HepG2 (cell line): ENCODE results near the gene LIPC. TPM values are rescaled to one million over a fixed set of nuclear protein-coding genes. Genes with fewer than 3 reads are reported as not detected.

Source experiments
- ATAC-seq: fragments of 200-7000 bp; cut with Tn5 transposase; 3 replicates; pipeline ENCODE4 v1.9.1; 2020; ENCODE audit warnings: mild to moderate bottlenecking, moderate library complexity
- BruUV-seq: library from RNA; stranded (reverse); fragments of 400-500 nt; replicated peaks from 2 replicates; lab custom pipeline; 2021; lab: Mats Ljungman, UMichigan
- CTCF ChIA-PET: fragments of 300-600 bp; formaldehyde crosslinking; extraction: SDS; loops from one replicate; lab custom pipeline; 2021; ENCODE audit warnings: low total read pairs, inconsistent platforms, low intra/inter-chr PET ratio; lab: Yijun Ruan, JAX
- POLR2A ChIA-PET: fragments of 350-600 bp; sonication (Branson Sonifier 250); formaldehyde crosslinking; loops from one replicate; lab custom pipeline; 2020; ENCODE audit warnings: antibody characterized with exemption, inconsistent platforms; lab: Yijun Ruan, JAX
- DNase-seq: peaks from one replicate; pipeline ENCODE4 v3.0.0-alpha.2; 2015; ENCODE audit warnings: low spot score
- FAIRE-seq: peaks from 3 replicates; lab custom pipeline; 2011; peaks lifted over from hg19 to GRCh38; lab: Jason Lieb, UNC
- H2AFZ ChIP-seq: one replicate; pipeline ENCODE4 v1.6.1; 2011; ENCODE audit warnings: low read length, inconsistent platforms
- H3K27ac ChIP-seq: fragments of 300-600 bp; 3 replicates; pipeline ENCODE4 v1.8.0; 2011; ENCODE audit warnings: mixed run types, mild to moderate bottlenecking, mixed read lengths, low read length, inconsistent platforms; ENCODE audit not compliant: insufficient read depth; ENCODE audit errors: extremely low read length
- H3K27me3 ChIP-seq, 2 experiments: fragments of 200-600 bp in 1 of 2; 2 replicates in 1 of 2; 3 replicates in 1 of 2; pipeline versions ENCODE4 v1.6.0 to v1.8.0; 2011; ENCODE audit warnings: low read length in 2 of 2, mild to moderate bottlenecking in 2 of 2, moderate library complexity in 2 of 2, inconsistent platforms in 1 of 2; ENCODE audit not compliant: insufficient read depth in 2 of 2, control insufficient read depth in 1 of 2
- H3K36me3 ChIP-seq, 2 experiments: fragments of 200-600 bp in 1 of 2; replicated peaks in 1 of 2; 2 replicates in 1 of 2; 3 replicates in 1 of 2; pipeline versions ENCODE4 v1.5.1 to v1.8.0; 2011; ENCODE audit warnings: low read length in 2 of 2, inconsistent platforms in 1 of 2; ENCODE audit not compliant: insufficient read depth in 2 of 2, control insufficient read depth in 1 of 2
- H3K4me1 ChIP-seq: 2 replicates; pipeline ENCODE4 v1.5.1; 2012; ENCODE audit warnings: low read length, inconsistent platforms; ENCODE audit not compliant: insufficient read depth
- H3K4me2 ChIP-seq: 2 replicates; pipeline ENCODE4 v1.6.0; 2011; ENCODE audit warnings: low read depth, low read length, inconsistent platforms
- H3K4me3 ChIP-seq, 3 experiments: fragments of 200-600 bp in 1 of 3; sonication (generic), shearing (Covaris generic) in 1 of 3; replicated peaks in 1 of 3; 2 replicates each; pipeline ENCODE4 v1.5.1; 2011 to 2016; ENCODE audit warnings: low read length in 3 of 3, inconsistent platforms in 2 of 3, low read depth in 2 of 3, mild to moderate bottlenecking in 2 of 3, control low read depth in 1 of 3, mixed read lengths in 1 of 3; ENCODE audit not compliant: insufficient read depth in 1 of 3
- H3K79me2 ChIP-seq: one replicate; pipeline ENCODE4 v1.6.1; 2011; ENCODE audit warnings: low read length, inconsistent platforms; ENCODE audit not compliant: insufficient read depth
- H3K9ac ChIP-seq: 2 replicates; pipeline ENCODE4 v1.6.0; 2011; ENCODE audit warnings: mild to moderate bottlenecking, low read depth, low read length, inconsistent platforms; ENCODE audit not compliant: insufficient read depth
- H3K9me3 ChIP-seq: 2 replicates; pipeline ENCODE4 v1.5.1; 2012; ENCODE audit warnings: mild to moderate bottlenecking, low read length
- H4K20me1 ChIP-seq: 2 replicates; pipeline ENCODE4 v1.6.0; 2011; ENCODE audit warnings: inconsistent platforms, mild to moderate bottlenecking, low read length, moderate library complexity; ENCODE audit not compliant: insufficient read depth
- CHD2 ChIP-seq: IDR thresholded peaks from 2 replicates; pipeline ENCODE4 v1.6.1; 2011; ENCODE audit warnings: low read depth, low read length, improper control_type of control experiment
- DR1 ChIP-seq: sonication (generic); formaldehyde crosslinking; IDR thresholded peaks from 2 replicates; pipeline ENCODE4 v1.8.0; 2021; ENCODE audit warnings: mild to moderate bottlenecking, missing genetic modification reagents, inconsistent platforms
- HOMEZ ChIP-seq: IDR thresholded peaks from 2 replicates; pipeline ENCODE4 v1.6.1; 2016; ENCODE audit warnings: low read depth
- IKZF1 ChIP-seq: fragments of 450-650 bp; IDR thresholded peaks from 2 replicates; pipeline ENCODE4 v1.7.1; 2016
- KDM6A ChIP-seq: IDR thresholded peaks from 2 replicates; pipeline ENCODE4 v1.6.1; 2016; ENCODE audit warnings: low read depth
- KLF6 ChIP-seq: IDR thresholded peaks from 2 replicates; pipeline ENCODE4 v1.8.0; 2016; ENCODE audit warnings: missing biosample characterization, missing genetic modification reagents
- KLF9 ChIP-seq: IDR thresholded peaks from 2 replicates; pipeline ENCODE4 v1.6.1; 2016; ENCODE audit warnings: low read depth
- KMT2B ChIP-seq: IDR thresholded peaks from 2 replicates; pipeline ENCODE4 v1.6.1; 2016; ENCODE audit warnings: missing genetic modification reagents, missing compliant biosample characterization
- POLR2A ChIP-seq, 2 experiments: IDR thresholded peaks; 2 replicates each; pipeline ENCODE4 v1.6.1; 2011; ENCODE audit warnings: low read depth in 2 of 2, low read length in 2 of 2, mild to moderate bottlenecking in 1 of 2, moderate library complexity in 1 of 2; ENCODE audit not compliant: insufficient read depth in 1 of 2
- RBM39 ChIP-seq: fragments of 200-400 bp; formaldehyde crosslinking; IDR thresholded peaks from one replicate; pipeline ENCODE4 v1.6.1; 2018; ENCODE audit warnings: antibody characterized with exemption, mild to moderate bottlenecking, low read depth, low read length; ENCODE audit not compliant: poor library complexity, severe bottlenecking
- SNRNP70 ChIP-seq: fragments of 200-400 bp; formaldehyde crosslinking; IDR thresholded peaks from 2 replicates; pipeline ENCODE4 v1.6.1; 2017; ENCODE audit warnings: mild to moderate bottlenecking, low read depth, low read length, moderate library complexity
- SOX5 ChIP-seq: IDR thresholded peaks from 2 replicates; pipeline ENCODE4 v1.6.1; 2016; ENCODE audit warnings: borderline replicate concordance
- TRIM24 ChIP-seq: sonication (generic); formaldehyde crosslinking; IDR thresholded peaks from 2 replicates; pipeline ENCODE4 v1.8.0; 2022; ENCODE audit warnings: mild to moderate bottlenecking, missing genetic modification reagents
- ZBTB26 ChIP-seq: IDR thresholded peaks from 2 replicates; pipeline ENCODE4 v1.6.1; 2016; ENCODE audit warnings: missing compliant biosample characterization, missing genetic modification reagents, borderline replicate concordance
- ZMYM4 ChIP-seq: sonication (generic); formaldehyde crosslinking; IDR thresholded peaks from 2 replicates; pipeline ENCODE4 v1.8.1; 2023; ENCODE audit warnings: mild to moderate bottlenecking, missing genetic modification reagents
- ZNF234 ChIP-seq: sonication (generic); formaldehyde crosslinking; conservative IDR thresholded peaks from 2 replicates; pipeline ENCODE4 v1.5.1; 2020; ENCODE audit warnings: mild to moderate bottlenecking, missing genetic modification reagents
- ZNF343 ChIP-seq: sonication (generic); formaldehyde crosslinking; IDR thresholded peaks from 2 replicates; pipeline ENCODE4 v1.4.0; 2020; ENCODE audit warnings: mild to moderate bottlenecking, missing genetic modification reagents
- ZNF772 ChIP-seq: sonication (generic); formaldehyde crosslinking; IDR thresholded peaks from 2 replicates; pipeline ENCODE4 v1.5.0; 2020; ENCODE audit warnings: mild to moderate bottlenecking, missing genetic modification reagents
- WGBS: methylation state at CpG from one replicate; pipeline ENCODE4 v1.1.6; 2017; ENCODE audit warnings: low lambda C conversion rate; 5-methylcytosine and 5-hydroxymethylcytosine counted together
- in situ Hi-C: cut with HindIII; loops from 2 replicates; pipeline ENCODE4 v1.10.0; 2017; ENCODE audit warnings: low pct_unique_long_range_greater_than_20kb; ENCODE audit not compliant: extremely low pct_ligation_motif_present
- intact Hi-C: fragments of 100-400 bp; cut with micrococcal nuclease; formaldehyde crosslinking; loops from one replicate; pipeline ENCODE4 v1.10.0; 2022; ENCODE audit not compliant: unreplicated experiment
- polyA plus RNA-seq, 8 experiments: library from polyadenylated mRNA; depleted of rRNA in 3 of 8; stranded (reverse) in 7 of 8; unstranded in 1 of 8; fragments of >200 nt; fragmentation: Illumina TruSeq in 4 of 8; extraction: Trizol in 4 of 8; gene quantifications; 2 replicates each; pipeline versions ENCODE4 v1.2.1 to v1.2.3, GENCODE V29; 2011 to 2016; ENCODE audit warnings: low read depth in 4 of 8, missing spikeins in 1 of 8, mixed read lengths in 1 of 8; ENCODE audit not compliant: insufficient read depth in 1 of 8
- total RNA-seq, 5 experiments: library from RNA; depleted of rRNA; stranded (reverse); fragments of >200 nt; fragmentation: Illumina TruSeq; extraction: Trizol; gene quantifications; 2 replicates each; pipeline ENCODE4 v1.2.3, GENCODE V29; 2016; ENCODE audit warnings: low read depth in 1 of 5
- TF ChIP-seq, protein P1 (sequence below): sonication (generic); formaldehyde crosslinking; IDR thresholded peaks from 2 replicates; pipeline ENCODE4 v1.5.0; 2020; ENCODE audit warnings: mild to moderate bottlenecking, missing genetic modification reagents
- TF ChIP-seq, protein P2 (sequence below): sonication (generic); formaldehyde crosslinking; IDR thresholded peaks from 2 replicates; pipeline ENCODE4 v1.5.1; 2020; ENCODE audit warnings: mild to moderate bottlenecking, missing genetic modification reagents, borderline replicate concordance

LIPC gene
- total and polyA plus RNA-seq, 2 of the 13 experiments (the other 11 are each of a cell fraction or from before 2014, with no cell fraction given), result 26.0 to 38.0 TPM

- TF ChIP-seq KLF9, result no peak
- no peak for TF ChIP-seq DR1 (CRISPR knock-in tag)
- TF ChIP-seq ZNF343 (CRISPR knock-in tag), result no peak
- no peak for TF ChIP-seq KDM6A
- TF ChIP-seq KLF6 (CRISPR knock-in tag), result no peak
- TF ChIP-seq POLR2A (IDR thresholded peaks at IDR 0.05; ENCODE audit: insufficient read depth in 1 of 2, low read depth in 2 of 2, low read length in 2 of 2), result no peak
- TF ChIP-seq ZBTB26 (CRISPR knock-in tag), result no peak
- TF ChIP-seq SNRNP70, result no peak
Measured at GRCh38 chr15:58594898-58595297, 163.1 kb downstream of the LIPC start (continued).

GRCh38 chr15:58595516-58596263 is 163.9 kb downstream of the LIPC start:
- no peak overlapping the region for H2AFZ ChIP-seq
- 88% methylated on average over 3 of the region's 3 CpGs for WGBS
- no peak overlapping the region for H3K4me3 ChIP-seq
- H3K27ac ChIP-seq, result no peak overlapping the region
- no peaks in the 10 kb centered on the region for H3K79me2 ChIP-seq
- no peaks in the 10 kb centered on the region for H3K9me3 ChIP-seq
- H3K4me1 ChIP-seq, result no peaks in the 10 kb centered on the region
- H3K36me3 ChIP-seq, result peaks cover 2 to 22% of the 10 kb centered on the region in 2 experiments; a peak in 2 of 5 replicates
- DNase-seq (no peak), ATAC-seq (no peak), FAIRE-seq (no peak)
- no peak overlapping the region for H3K4me2 ChIP-seq
- no peaks in the 10 kb centered on the region for H3K27me3 ChIP-seq
- H4K20me1 ChIP-seq, result no peaks in the 10 kb centered on the region
- POLR2A ChIA-PET, result no interaction called here
- CTCF ChIA-PET, result no interaction called here
- BruUV-seq, result no TSS peak
- in situ Hi-C loops (no loop called here), intact Hi-C loops (no loop called here)
- H3K9ac ChIP-seq, result no peak overlapping the region
- TF ChIP-seq SOX5 (no peak), KMT2B (CRISPR knock-in tag) (no peak), CHD2 (no peak), IKZF1 (no peak), ZNF234 (CRISPR knock-in tag) (no peak), HOMEZ (no peak), RBM39 (no peak), TRIM24 (no peak), ZMYM4 (CRISPR knock-in tag) (no peak), ZNF772 (no peak)
- TF ChIP-seq, protein P1, sequence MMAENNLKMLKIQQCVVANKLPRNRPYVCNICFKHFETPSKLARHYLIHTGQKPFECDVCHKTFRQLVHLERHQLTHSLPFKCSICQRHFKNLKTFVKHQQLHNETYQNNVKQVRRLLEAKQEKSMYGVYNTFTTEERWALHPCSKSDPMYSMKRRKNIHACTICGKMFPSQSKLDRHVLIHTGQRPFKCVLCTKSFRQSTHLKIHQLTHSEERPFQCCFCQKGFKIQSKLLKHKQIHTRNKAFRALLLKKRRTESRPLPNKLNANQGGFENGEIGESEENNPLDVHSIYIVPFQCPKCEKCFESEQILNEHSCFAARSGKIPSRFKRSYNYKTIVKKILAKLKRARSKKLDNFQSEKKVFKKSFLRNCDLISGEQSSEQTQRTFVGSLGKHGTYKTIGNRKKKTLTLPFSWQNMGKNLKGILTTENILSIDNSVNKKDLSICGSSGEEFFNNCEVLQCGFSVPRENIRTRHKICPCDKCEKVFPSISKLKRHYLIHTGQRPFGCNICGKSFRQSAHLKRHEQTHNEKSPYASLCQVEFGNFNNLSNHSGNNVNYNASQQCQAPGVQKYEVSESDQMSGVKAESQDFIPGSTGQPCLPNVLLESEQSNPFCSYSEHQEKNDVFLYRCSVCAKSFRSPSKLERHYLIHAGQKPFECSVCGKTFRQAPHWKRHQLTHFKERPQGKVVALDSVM, result no peak
- TF ChIP-seq, protein P2, sequence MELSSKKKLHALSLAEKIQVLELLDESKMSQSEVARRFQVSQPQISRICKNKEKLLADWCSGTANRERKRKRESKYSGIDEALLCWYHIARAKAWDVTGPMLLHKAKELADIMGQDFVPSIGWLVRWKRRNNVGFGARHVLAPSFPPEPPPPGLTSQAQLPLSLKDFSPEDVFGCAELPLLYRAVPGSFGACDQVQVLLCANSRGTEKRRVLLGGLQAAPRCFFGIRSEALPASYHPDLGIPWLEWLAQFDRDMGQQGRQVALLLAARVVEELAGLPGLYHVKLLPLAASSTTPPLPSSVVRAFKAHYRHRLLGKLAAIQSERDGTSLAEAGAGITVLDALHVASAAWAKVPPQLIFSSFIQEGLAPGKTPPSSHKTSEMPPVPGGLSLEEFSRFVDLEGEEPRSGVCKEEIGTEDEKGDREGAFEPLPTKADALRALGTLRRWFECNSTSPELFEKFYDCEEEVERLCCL (CRISPR knock-in tag), result no peak
